ENCODE measurements around the gene TNS3.
"Not testable (repeated sequence)": the region's sequence is repeated elsewhere in the genome, so short reads cannot be mapped to it uniquely, and the experiment has no call there.

The TNS3 gene

GRCh38 chr7:47581804-47582763 is at the start of gene TNS3:
TSS of gene TNS3 (minus strand) at chr7:47582111. CDS start at chr7:47439636, 142,475 bp downstream.
- DNase-seq (ENCODE audit: low read depth): no peak

GRCh38 chr7:47631711-47632110 is 49.8 kb upstream of the TNS3 start:
- DNase-seq (ENCODE audit: low read depth): no peak

DNA sequence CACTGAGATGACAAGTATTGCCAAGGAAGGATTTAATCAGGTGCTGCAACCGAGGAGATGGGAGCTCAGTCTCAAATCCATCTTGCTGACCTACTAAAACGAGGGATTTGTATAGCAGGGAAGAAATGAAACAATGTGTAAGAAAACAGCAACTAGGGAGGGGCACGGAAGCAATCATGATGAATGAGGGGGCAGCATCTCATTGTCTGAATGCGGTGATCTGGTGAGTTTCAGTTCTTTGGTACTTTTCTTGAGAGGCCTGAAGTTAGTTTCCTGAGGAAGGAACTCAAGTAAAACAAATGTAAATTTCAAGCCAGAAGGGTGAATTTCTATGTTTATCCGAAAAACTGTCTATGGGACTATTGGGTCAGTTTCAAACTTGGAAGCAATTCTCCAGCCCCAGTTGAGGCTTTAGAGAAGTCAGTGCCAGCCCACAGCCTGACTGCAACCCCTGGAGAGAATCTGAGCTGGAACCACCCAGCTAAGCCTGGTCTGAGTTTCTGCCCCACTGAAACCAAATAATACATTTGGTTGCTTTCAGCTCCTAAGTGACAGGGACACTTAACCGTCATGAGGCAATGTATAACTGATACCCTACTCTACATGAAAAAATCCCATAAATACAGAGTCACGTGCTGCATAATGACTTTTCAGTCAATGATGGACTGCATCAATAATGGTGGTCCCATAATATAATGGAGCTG is 45.8 kb upstream of the TNS3 start:
- no peak for DNase-seq (ENCODE audit: low read depth)

DNA sequence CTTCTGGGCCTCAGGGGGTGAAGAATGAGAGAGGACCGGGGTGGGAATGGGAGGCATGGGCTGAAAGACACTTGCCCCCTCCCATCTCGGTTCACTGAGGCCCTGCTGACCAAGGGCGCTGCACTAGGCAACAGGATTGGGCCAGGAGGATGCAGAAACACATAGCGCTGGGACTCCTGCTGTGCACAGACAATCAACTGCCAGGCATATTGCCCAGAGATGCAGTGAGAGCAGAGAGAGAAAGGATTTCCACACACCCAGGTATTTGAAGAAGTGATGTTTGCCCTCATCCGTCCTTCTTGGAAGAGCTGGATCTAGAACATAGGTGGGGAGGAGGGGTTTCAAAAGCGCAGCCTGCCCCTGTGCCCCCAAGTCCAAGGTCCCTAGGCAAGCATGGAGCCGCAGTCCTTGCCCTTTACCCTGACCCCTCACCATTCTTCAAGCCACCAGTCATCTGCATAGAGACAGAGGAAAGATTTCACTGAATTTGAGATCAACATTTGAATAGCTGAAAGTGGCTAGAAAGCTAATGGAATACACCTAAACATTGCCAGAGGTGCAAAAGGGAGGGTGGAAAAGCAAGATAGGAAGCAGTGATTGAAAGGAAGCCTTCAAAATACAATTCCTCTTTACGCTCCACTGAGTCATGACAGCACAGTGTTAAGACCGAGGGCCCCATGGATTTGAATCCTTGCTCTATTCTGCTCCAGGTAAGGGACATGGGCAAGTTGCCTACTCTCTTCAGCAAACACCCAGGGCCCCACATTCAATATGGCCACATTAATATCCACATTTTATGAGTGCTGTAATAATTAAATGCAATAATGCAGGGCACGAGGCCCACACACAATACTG is 44.2 kb upstream of the TNS3 start:
- DNase-seq (ENCODE audit: low read depth): no peak

- no peak for DNase-seq (ENCODE audit: low read depth)
Measured at GRCh38 chr7:47624689-47625088, 42.8 kb upstream of the TNS3 start.

- DNase-seq (ENCODE audit: low read depth): no peak
Measured at GRCh38 chr7:47622946-47623640, 41.2 kb upstream of the TNS3 start.

GRCh38 chr7:47622586-47622945 is 40.7 kb upstream of the TNS3 start:
- no peak for DNase-seq (ENCODE audit: low read depth)

DNA sequence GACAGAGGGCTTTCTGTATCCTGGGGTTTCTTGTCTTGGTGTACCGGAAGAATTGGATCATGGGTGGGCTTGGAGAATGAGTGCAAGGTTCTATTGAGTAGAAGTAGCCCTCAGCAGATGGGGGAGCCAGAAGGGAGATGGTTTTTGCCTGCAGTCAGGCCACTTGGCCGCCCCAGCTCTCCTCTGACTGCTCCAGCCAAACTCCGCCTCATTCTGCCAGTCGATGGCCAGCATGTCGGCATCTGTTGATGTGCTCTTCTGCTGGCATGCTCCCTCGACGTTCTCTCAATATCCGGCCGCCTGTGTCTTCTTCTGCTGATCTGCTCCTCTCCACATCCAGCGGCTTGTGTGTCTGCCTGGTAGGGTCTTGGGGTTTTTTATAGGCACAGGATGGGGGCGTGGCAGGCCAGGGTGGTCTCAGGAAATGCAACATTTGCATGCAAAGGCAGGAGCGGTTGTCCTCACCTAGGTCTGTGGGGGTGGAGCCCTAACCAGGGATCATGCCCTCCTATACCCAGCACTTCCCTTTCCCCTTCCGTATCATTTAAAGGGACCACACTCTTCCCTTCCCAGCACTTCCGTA is 40.2 kb upstream of the TNS3 start:
- no peak for DNase-seq (ENCODE audit: low read depth)

GRCh38 chr7:47621347-47621746 is 39.4 kb upstream of the TNS3 start:
- DNase-seq (ENCODE audit: low read depth): no peak

GRCh38 chr7:47619806-47620205 is 37.9 kb upstream of the TNS3 start:
- DNase-seq (ENCODE audit: low read depth): no peak

DNA sequence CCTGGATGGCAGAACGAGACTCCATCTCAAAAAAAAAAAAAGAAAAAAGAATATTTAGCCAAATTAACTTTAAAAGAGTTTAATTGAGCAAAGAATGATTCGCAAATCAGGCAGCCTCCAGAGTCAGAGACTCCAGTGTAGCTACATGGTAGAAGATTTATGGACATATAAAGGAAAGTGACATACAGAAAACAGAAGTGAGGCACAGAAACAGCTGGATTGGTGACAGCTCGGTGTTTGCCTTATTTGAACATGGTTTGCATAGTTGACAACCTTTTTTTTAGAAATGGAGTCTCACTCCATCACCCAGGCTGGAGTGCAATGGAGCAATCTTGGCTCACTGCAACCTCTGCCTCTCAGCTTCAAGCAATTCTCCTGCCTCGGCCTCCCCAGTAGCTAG is 35.2 kb upstream of the TNS3 start:
- DNase-seq (ENCODE audit: low read depth): no peak

- no peak for DNase-seq (ENCODE audit: low read depth)
Measured at GRCh38 chr7:47614450-47614849, 32.5 kb upstream of the TNS3 start.

- no peak for DNase-seq (ENCODE audit: low read depth)
Measured at GRCh38 chr7:47611045-47611511, 29.2 kb upstream of the TNS3 start.

- no peak for DNase-seq (ENCODE audit: low read depth)
Measured at GRCh38 chr7:47610506-47611044, 28.7 kb upstream of the TNS3 start.

DNA sequence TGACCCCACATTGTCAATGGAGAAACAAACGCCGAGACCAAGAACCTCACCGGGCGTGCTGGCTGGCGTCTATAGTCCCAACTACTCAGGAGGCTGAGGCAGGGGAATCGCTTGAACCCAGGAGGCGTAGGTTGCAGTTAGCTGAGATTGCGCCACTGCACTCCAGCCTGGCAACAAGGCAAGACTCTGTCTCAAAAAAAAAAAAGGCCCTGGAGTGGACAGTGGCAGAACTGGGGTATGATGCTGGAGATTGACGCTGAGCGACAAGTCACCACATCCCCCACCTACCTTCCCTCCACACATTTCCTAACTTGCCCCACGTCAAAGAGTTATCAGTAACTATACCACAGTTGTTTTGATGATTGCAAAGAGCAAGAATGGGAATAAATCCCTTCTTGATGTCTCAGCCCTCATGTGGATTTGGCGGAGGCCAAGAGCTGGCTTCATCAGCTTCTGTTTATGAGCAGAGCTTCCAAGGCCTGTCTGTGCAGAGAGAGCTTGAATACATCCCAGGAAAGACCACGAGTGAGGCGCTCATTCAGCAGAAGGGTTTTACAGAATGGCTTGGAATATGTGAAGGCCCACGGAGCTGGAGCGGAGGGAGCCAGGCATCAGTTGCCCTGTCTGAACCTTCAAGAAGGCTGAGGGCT is 28.0 kb upstream of the TNS3 start:
- no peak for DNase-seq (ENCODE audit: low read depth)

DNA sequence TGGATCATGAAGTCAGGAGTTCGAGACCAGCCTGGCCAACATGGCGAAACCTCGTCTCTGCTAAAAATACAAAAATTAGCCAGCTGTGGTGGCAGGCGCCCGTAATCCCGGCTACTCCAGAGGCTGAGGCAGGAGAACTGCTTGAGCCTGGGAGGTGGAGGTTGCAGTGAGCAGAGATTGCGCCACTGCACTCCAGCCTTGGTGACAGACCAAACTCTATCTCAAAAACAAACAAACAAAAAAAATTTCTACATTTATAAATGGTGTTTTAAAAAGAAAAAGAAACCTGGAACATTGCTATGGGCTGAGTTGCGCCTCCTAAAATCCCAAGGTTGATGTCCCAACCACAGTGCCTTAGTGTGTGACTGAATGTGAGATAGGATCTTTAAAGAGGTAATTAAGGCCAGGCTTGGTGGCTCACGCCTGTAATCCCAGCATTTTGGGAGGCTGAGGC is 24.7 kb upstream of the TNS3 start:
- DNase-seq (ENCODE audit: low read depth): not testable (repeated sequence)

DNA sequence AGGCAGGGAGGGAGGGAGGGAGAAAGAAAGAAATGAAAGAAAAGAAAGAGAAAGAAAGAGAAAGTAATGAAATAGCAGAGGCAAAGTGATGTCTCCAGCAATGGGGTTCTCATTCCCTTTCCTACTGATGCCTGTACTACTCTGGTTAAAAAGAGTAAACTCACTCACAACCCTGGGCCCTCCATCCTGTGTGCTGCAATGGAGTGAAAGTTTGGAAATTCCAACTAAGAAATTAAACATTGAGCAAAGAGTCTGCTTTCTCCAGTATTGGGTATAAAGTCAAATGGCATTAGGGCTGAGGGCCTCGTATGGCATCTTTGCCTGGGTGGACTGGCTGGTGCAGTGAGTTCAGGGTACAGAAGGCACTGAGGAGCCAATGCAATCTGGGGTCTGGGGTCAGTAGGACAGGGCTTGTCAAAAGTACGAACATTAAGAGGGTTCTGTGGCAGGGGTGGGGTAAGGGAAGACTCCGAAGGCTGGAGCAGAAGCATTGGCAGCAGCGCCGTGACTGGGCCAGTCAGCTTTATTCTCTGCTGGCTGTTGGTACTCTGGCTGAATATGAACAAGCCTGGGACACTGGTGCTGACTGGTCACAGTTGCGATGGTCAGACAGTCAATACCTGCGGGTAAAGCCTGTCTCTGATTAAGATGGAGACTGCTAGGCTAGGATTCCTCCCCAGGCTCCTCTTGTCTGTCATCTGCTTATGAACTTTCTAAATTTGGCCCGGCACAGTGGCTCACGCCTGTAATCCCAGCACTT is 24.1 kb upstream of the TNS3 start:
- DNase-seq (ENCODE audit: low read depth): no peak

DNA sequence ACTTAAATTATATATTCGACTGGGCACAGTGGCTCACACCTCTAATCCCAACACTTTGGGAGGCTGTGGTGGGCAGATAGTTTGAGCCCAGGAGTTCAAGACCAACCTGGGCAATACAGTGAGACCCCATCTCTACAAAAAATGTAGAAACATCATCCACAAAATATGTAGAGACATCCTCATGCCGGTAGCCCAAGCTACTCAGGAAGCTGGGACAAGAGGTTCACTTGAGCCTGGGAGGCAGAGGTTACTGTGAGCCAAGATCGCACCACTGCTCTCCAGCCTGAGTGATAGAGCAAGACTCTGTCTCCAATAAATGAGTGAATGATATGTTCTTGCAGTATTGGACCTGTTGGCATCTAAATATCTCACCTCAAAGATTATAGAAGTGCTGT is 22.6 kb upstream of the TNS3 start:
- no peak for DNase-seq (ENCODE audit: low read depth)

DNA sequence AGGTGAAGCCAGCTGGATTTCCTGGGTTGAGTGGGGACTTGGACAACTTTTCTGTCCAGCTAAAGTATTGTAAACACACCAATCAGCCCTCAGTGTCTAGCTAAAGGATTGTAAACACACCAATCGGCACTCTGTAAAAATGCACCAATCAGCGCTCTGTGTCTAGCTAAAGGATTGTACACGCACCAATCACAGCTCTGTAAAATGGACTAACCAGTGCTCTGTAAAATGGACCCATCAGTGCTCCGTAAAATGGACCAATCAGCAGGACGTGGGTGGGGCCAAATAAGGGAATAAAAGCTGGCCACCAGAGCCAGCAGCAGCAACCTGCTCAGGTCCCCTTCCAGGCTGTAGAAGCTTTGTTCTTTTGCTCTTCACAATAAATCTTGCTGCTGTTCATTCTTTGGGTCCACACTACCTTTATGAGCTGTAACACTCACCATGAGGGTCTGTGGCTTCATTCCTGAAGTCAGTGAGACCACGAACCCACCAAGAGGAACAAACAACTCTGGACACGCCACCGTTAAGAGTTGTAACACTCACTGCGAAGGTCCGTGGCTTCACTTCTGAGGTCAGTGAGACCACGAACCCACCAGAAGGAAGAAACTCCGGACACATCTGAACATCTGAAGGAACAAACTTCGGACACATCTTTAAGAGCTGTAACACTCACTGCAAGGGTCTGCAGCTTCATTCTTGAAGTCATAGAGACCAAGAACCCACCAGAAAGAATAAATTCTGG is 21.8 kb upstream of the TNS3 start:
- not testable (repeated sequence) for DNase-seq (ENCODE audit: low read depth)
